H1 (cell line): Measurements from ENCODE around the gene ELOVL6. TPM values are rescaled to one million over a fixed set of nuclear protein-coding genes. Genes with fewer than 3 reads are reported as not detected.

ENCODE experiments used
- CTCF ChIA-PET: fragments of 300-600 bp; sonication (Branson Sonifier 250); formaldehyde crosslinking; loops from one replicate; lab custom pipeline; 2021; ENCODE audit not compliant: partially characterized antibody; lab: Charles Lee
- POLR2A ChIA-PET: fragments of 300-600 bp; sonication (Branson Sonifier 250); formaldehyde crosslinking; loops from one replicate; lab custom pipeline; 2021; ENCODE audit warnings: inconsistent platforms; ENCODE audit not compliant: partially characterized antibody; lab: Charles Lee
- DNase-seq, 2 experiments: peaks; one replicate each; pipeline versions ENCODE4 v3.0.0 to v3.0.0-alpha.2; 2010 to 2022; ENCODE audit warnings: low spot score in 2 of 2, low read depth in 1 of 2, mixed read lengths in 1 of 2
- FAIRE-seq: peaks from 2 replicates; lab custom pipeline; 2011; peaks lifted over from hg19 to GRCh38; lab: Jason Lieb, UNC
- H2AFZ ChIP-seq: 2 replicates; pipeline ENCODE4 v1.8.1; 2012; ENCODE audit warnings: low read length, inconsistent platforms
- H2AK5ac ChIP-seq: 2 replicates; pipeline ENCODE4 v1.6.1; 2013; ENCODE audit warnings: low read depth, low read length
- H2BK120ac ChIP-seq: replicated peaks from 2 replicates; pipeline ENCODE3; 2013; ENCODE audit warnings: low read depth, low read length, inconsistent platforms
- H2BK12ac ChIP-seq: 2 replicates; pipeline ENCODE4 v1.6.1; 2013; ENCODE audit warnings: low read depth, low read length
- H2BK15ac ChIP-seq: 2 replicates; pipeline ENCODE4 v1.6.1; 2013; ENCODE audit warnings: low read length
- H2BK20ac ChIP-seq: 2 replicates; pipeline ENCODE4 v1.6.1; 2013; ENCODE audit warnings: low read length
- H2BK5ac ChIP-seq: 2 replicates; pipeline ENCODE4 v1.6.1; 2013; ENCODE audit warnings: low read depth, low read length
- H3K14ac ChIP-seq: 2 replicates; pipeline ENCODE4 v1.6.1; 2013; ENCODE audit warnings: inconsistent platforms; ENCODE audit not compliant: insufficient read length
- H3K18ac ChIP-seq: 2 replicates; pipeline ENCODE4 v1.6.1; 2013; ENCODE audit warnings: low read length; ENCODE audit errors: extremely low read depth
- H3K23ac ChIP-seq: 2 replicates; pipeline ENCODE4 v1.6.1; 2013; ENCODE audit warnings: inconsistent platforms; ENCODE audit not compliant: insufficient read length
- H3K23me2 ChIP-seq: 2 replicates; pipeline ENCODE4 v1.6.1; 2013; ENCODE audit warnings: low read depth, low read length
- H3K27ac ChIP-seq: 2 replicates; pipeline ENCODE4 v1.6.1; 2011; ENCODE audit warnings: low read depth, low read length, inconsistent platforms
- H3K27me3 ChIP-seq, 4 experiments: replicated peaks in 1 of 4; 1 replicate in 1 of 4; 2 replicates in 3 of 4; pipeline versions ENCODE4 v1.6.1 to v1.8.1; 2011 to 2013; ENCODE audit warnings: low read length in 3 of 4, mild to moderate bottlenecking in 3 of 4, inconsistent platforms in 2 of 4, mixed read lengths in 2 of 4, moderate library complexity in 1 of 4; ENCODE audit not compliant: control insufficient read depth in 3 of 4, insufficient read depth in 3 of 4; ENCODE audit errors: extremely low read depth in 1 of 4
- H3K36me3 ChIP-seq, 4 experiments: 2 replicates each; pipeline versions ENCODE4 v1.6.1 to v1.8.1; 2011 to 2013; ENCODE audit warnings: mild to moderate bottlenecking in 4 of 4, low read length in 3 of 4, moderate library complexity in 2 of 4, control low read depth in 1 of 4, inconsistent platforms in 1 of 4; ENCODE audit not compliant: insufficient read depth in 4 of 4, control insufficient read depth in 2 of 4
- H3K4ac ChIP-seq: replicated peaks from 2 replicates; pipeline ENCODE3; 2013; ENCODE audit warnings: low read length, low read depth, mixed read lengths, inconsistent platforms; ENCODE audit not compliant: insufficient read length
- H3K4me1 ChIP-seq, 4 experiments: replicated peaks in 1 of 4; 1 replicate in 1 of 4; 2 replicates in 3 of 4; pipeline versions ENCODE4 v1.6.1 to v1.8.1; 2011 to 2013; ENCODE audit warnings: low read length in 3 of 4, inconsistent platforms in 2 of 4, mixed read lengths in 1 of 4; ENCODE audit not compliant: insufficient read depth in 4 of 4, control insufficient read depth in 3 of 4
- H3K4me2 ChIP-seq, 2 experiments: 2 replicates each; pipeline versions ENCODE4 v1.6.1 to v1.8.1; 2011 to 2013; ENCODE audit warnings: low read depth in 2 of 2, low read length in 2 of 2, control low read depth in 1 of 2, inconsistent platforms in 1 of 2, mild to moderate bottlenecking in 1 of 2; ENCODE audit not compliant: insufficient read depth in 1 of 2
- H3K4me3 ChIP-seq, 4 experiments: fragments of 200-600, 300-600 bp in 1 of 4; sonication (generic), shearing (Covaris generic), sonication (Bioruptor Twin) in 1 of 4; 2 replicates each; pipeline versions ENCODE4 v1.5.1 to v1.8.1; 2011 to 2016; ENCODE audit warnings: low read length in 4 of 4, low read depth in 3 of 4, control low read depth in 2 of 4, inconsistent platforms in 2 of 4, mild to moderate bottlenecking in 2 of 4, mixed read lengths in 1 of 4, moderate library complexity in 1 of 4; ENCODE audit not compliant: insufficient read depth in 2 of 4; ENCODE audit errors: extremely low read depth in 1 of 4
- H3K56ac ChIP-seq: replicated peaks from 2 replicates; pipeline ENCODE3; 2013; ENCODE audit warnings: low read depth, mild to moderate bottlenecking, mixed read lengths, low read length, inconsistent platforms; ENCODE audit not compliant: insufficient read length
- H3K79me1 ChIP-seq: 2 replicates; pipeline ENCODE4 v1.6.1; 2013; ENCODE audit warnings: low read depth, low read length, control low read depth
- H3K79me2 ChIP-seq, 2 experiments: 2 replicates each; pipeline versions ENCODE4 v1.6.1 to v1.8.1; 2012 to 2013; ENCODE audit warnings: low read length in 2 of 2, mild to moderate bottlenecking in 2 of 2, inconsistent platforms in 1 of 2; ENCODE audit not compliant: insufficient read depth in 2 of 2, control insufficient read depth in 1 of 2
- H3K9ac ChIP-seq, 4 experiments: replicated peaks in 1 of 4; 1 replicate in 1 of 4; 2 replicates in 3 of 4; pipeline versions ENCODE4 v1.6.1 to v1.8.1; 2011 to 2013; ENCODE audit warnings: low read depth in 3 of 4, low read length in 3 of 4, control low read depth in 2 of 4, mild to moderate bottlenecking in 2 of 4, moderate library complexity in 2 of 4, inconsistent platforms in 1 of 4; ENCODE audit errors: extremely low read depth in 1 of 4
- H3K9me3 ChIP-seq, 2 experiments: 2 replicates each; pipeline versions ENCODE4 v1.6.1 to v1.8.1; 2012 to 2013; ENCODE audit warnings: mild to moderate bottlenecking in 2 of 2, moderate library complexity in 2 of 2, control low read depth in 1 of 2, inconsistent platforms in 1 of 2, low read depth in 1 of 2, low read length in 1 of 2, mixed read lengths in 1 of 2; ENCODE audit not compliant: insufficient read depth in 2 of 2
- H4K20me1 ChIP-seq, 2 experiments: replicated peaks in 1 of 2; 2 replicates each; pipeline versions ENCODE3 to v1.8.1; 2011 to 2013; ENCODE audit warnings: inconsistent platforms in 2 of 2, low read length in 2 of 2, mild to moderate bottlenecking in 1 of 2; ENCODE audit not compliant: insufficient read depth in 2 of 2, control insufficient read depth in 1 of 2
- H4K5ac ChIP-seq: 2 replicates; pipeline ENCODE4 v1.6.1; 2013; ENCODE audit warnings: low read length, low read depth, mixed read lengths, inconsistent platforms; ENCODE audit not compliant: insufficient read length
- H4K8ac ChIP-seq: 2 replicates; pipeline ENCODE4 v1.8.0; 2013; ENCODE audit warnings: mild to moderate bottlenecking, moderate library complexity, low read length, inconsistent platforms; ENCODE audit not compliant: insufficient read depth; ENCODE audit errors: extremely low read depth
- H4K91ac ChIP-seq: replicated peaks from 2 replicates; pipeline ENCODE3; 2013; ENCODE audit warnings: low read length, mixed read lengths, inconsistent platforms; ENCODE audit not compliant: insufficient read length
- CEBPB ChIP-seq: IDR thresholded peaks from 2 replicates; pipeline ENCODE4 v1.6.1; 2012; ENCODE audit warnings: low read depth, low read length
- CTBP2 ChIP-seq: IDR thresholded peaks from 2 replicates; pipeline ENCODE4 v1.7.0; 2011; ENCODE audit warnings: borderline replicate concordance, mild to moderate bottlenecking, moderate library complexity, mixed read lengths, low read length; ENCODE audit not compliant: insufficient read depth, insufficient read length
- CTCF ChIP-seq, 3 experiments: IDR thresholded peaks; 1 replicate in 2 of 3; 2 replicates in 1 of 3; pipeline versions ENCODE4 v1.5.1 to v1.6.1; 2011; ENCODE audit warnings: low read length in 3 of 3, mild to moderate bottlenecking in 3 of 3, inconsistent platforms in 2 of 3, low read depth in 1 of 3, moderate library complexity in 1 of 3; ENCODE audit not compliant: insufficient read depth in 1 of 3; ENCODE audit errors: control extremely low read depth in 1 of 3
- NANOG ChIP-seq: IDR thresholded peaks from 2 replicates; pipeline ENCODE4 v1.6.1; 2011; ENCODE audit warnings: low read length, low read depth, mild to moderate bottlenecking, inconsistent platforms; ENCODE audit not compliant: insufficient read depth, poor library complexity, severe bottlenecking
- NRF1 ChIP-seq: IDR thresholded peaks from 2 replicates; pipeline ENCODE4 v1.6.1; 2011; ENCODE audit warnings: mild to moderate bottlenecking, low read depth, low read length, improper control_type of control experiment
- RAD21 ChIP-seq, 2 experiments: IDR thresholded peaks in 1 of 2; conservative IDR thresholded peaks in 1 of 2; 2 replicates each; pipeline ENCODE4 v1.6.1; 2011; ENCODE audit warnings: low read depth in 2 of 2, low read length in 2 of 2, improper control_type of control experiment in 1 of 2, inconsistent platforms in 1 of 2, mild to moderate bottlenecking in 1 of 2, moderate library complexity in 1 of 2
- RBBP5 ChIP-seq: IDR thresholded peaks from 2 replicates; pipeline ENCODE4 v1.7.1; 2012; ENCODE audit warnings: low read depth, mild to moderate bottlenecking, inconsistent platforms, low read length, moderate library complexity, borderline replicate concordance
- SIRT6 ChIP-seq: IDR thresholded peaks from one replicate; pipeline ENCODE4 v1.7.1; 2012; ENCODE audit warnings: low read length, inconsistent platforms
- SUZ12 ChIP-seq: fragments of 200-600 bp; sonication (generic); IDR thresholded peaks from 2 replicates; pipeline ENCODE4 v1.6.1; 2012; ENCODE audit warnings: mild to moderate bottlenecking, inconsistent platforms, low read length, moderate library complexity, mixed read lengths
- WGBS, 2 experiments: shearing (Covaris generic) in 1 of 2; methylation state at CpG; one replicate each; pipeline versions ENCODE4 v1.1.6 to v1.1.7; 2013 to 2015; ENCODE audit warnings: low lambda C conversion rate in 2 of 2, mixed read lengths in 2 of 2, inconsistent platforms in 1 of 2, low coverage in 1 of 2, missing lambda C conversion rate in 1 of 2; ENCODE audit not compliant: insufficient replicate concordance in 2 of 2, insufficient coverage in 1 of 2, insufficient read length in 1 of 2; ENCODE audit errors: extremely low coverage in 1 of 2, missing lambda C conversion rate in 1 of 2; 5-methylcytosine and 5-hydroxymethylcytosine counted together
- polyA plus RNA-seq, 7 experiments: library from polyadenylated mRNA; depleted of rRNA in 3 of 7; stranded (reverse) in 5 of 7; unstranded in 2 of 7; fragments of >200 nt in 5 of 7; fragments of 200-250 nt in 2 of 7; gene quantifications; 1 replicate in 5 of 7; 2 replicates in 1 of 7; 4 replicates in 1 of 7; pipeline versions ENCODE4 v1.2.1 to v1.2.3, GENCODE V29; 2011 to 2013; ENCODE audit warnings: missing spikeins in 2 of 7, mixed read lengths in 2 of 7
- total RNA-seq: library from RNA; stranded (reverse); fragmentation: NEBNext Ultra II Directional; extraction: Animal tissue kit (Norgen Biotek cat#: 25700); gene quantifications from 2 replicates; pipeline ENCODE4 v1.2.1, GENCODE V29; 2021

Gene ELOVL6
- total and polyA plus RNA-seq, 2 of the 8 experiments (the other 6 are each of a cell fraction or from before 2014, with no cell fraction given): 27.8 to 86.6 TPM

- Histone ChIP-seq H3K4me1 (peaks cover 0 to 7% (median 1%) of the 10 kb centered on the region in 4 experiments; a peak in 1 of 7 replicates), H3K23ac (no peak overlapping the region), H2BK120ac (no peak overlapping the region), H3K9ac (no peak overlapping the region), H4K20me1 (peaks cover 0 to 1% of the 10 kb centered on the region in 2 experiments), H4K5ac (no peak overlapping the region), H2AFZ (no peak overlapping the region), H3K18ac (no peak overlapping the region), H3K79me2 (peaks cover 0 to 2% of the 10 kb centered on the region in 2 experiments; a peak in 2 of 4 replicates), H3K36me3 (peaks cover 0 to 2% (median 0%) of the 10 kb centered on the region in 4 experiments; a peak in 3 of 8 replicates), H2AK5ac (no peak overlapping the region), H2BK5ac (no peak overlapping the region), H4K91ac (no peak overlapping the region), H2BK20ac (no peak overlapping the region), H3K27me3 (no peaks in the 10 kb centered on the region), H4K8ac (no peak overlapping the region), H3K56ac (no peak overlapping the region), H3K9me3 (no peaks in the 10 kb centered on the region), H3K79me1 (no peaks in the 10 kb centered on the region), H3K4me3 (no peak overlapping the region), H2BK12ac (no peak overlapping the region), H2BK15ac (no peak overlapping the region), H3K14ac (no peak overlapping the region), H3K27ac (no peak overlapping the region), H3K4ac (no peak overlapping the region), H3K23me2 (no peaks in the 10 kb centered on the region), H3K4me2 (no peak overlapping the region)
- POLR2A ChIA-PET: no interaction called here
- DNase-seq (no peak), FAIRE-seq (no peak)
- 93% methylated on average over 8 of the region's 8 CpGs; no CpG with 5 or more reads in 1 of the 2 experiments for WGBS, 2 experiments
- CTCF ChIA-PET: interaction anchor here (0.8 to 3.7 kb wide), 4 partner anchors 13 to 100 kb away, joined by 3 to 19 read pairs (median 3); no protein-coding TSS in a partner anchor
- no peak for TF ChIP-seq SUZ12
- TF ChIP-seq NRF1: no peak
- no peak for TF ChIP-seq CTCF (IDR thresholded peaks at IDR 0.05; ENCODE audit: control extremely low read depth in 1 of 3, insufficient read depth in 1 of 3, low read depth in 1 of 3, low read length in 3 of 3)
- no peak for TF ChIP-seq CTBP2
- TF ChIP-seq RAD21 (IDR thresholded peaks at IDR 0.05 in 1 of 2, conservative IDR thresholded peaks at IDR 0.05 in 1 of 2; ENCODE audit: low read depth in 2 of 2, low read length in 2 of 2): no peak
- TF ChIP-seq NANOG: no peak
- TF ChIP-seq RBBP5: no peak
- no peak for TF ChIP-seq SIRT6
- no peak for TF ChIP-seq CEBPB
These were observed 130.2 kb downstream of the ELOVL6 start for GRCh38 chr4:110068248-110068647.
